ENCODE measurements around the gene RNLS.

Gene RNLS

DNA sequence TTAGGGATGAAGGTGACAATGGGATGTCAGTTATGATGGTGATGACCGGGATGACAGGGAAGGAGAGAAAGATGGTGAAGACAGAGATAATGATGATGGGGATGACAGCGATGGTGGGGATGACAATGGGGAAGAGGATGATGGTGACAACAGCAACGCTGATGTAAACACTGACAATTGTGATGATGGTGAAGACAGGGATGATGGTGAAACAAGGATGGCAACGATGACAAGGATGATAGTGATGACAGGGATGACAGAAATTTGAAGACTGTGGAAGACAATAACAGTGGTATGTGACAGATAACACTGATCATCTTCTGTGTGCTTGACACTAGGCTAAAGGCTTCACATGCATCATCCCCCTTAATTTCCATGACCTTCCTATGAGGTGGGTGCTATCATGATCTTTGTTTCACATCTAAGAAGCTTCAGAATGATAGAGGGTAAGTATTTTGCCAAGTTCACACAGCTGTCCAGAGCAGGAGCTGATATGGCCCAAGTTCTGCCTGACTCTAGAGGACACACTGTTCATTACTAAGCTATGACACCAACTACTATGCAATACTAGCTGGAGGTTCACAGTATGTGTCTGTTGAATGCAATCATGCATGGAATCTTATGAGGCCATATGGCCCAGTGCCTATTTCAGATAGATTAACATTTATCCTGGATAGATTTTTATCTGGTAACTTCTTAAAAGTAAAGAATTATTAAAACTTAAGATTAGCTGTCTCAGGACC is 105.6 kb downstream of the RNLS start:
- DNase-seq (ENCODE audit: low read depth, low spot score), result no peak

DNA sequence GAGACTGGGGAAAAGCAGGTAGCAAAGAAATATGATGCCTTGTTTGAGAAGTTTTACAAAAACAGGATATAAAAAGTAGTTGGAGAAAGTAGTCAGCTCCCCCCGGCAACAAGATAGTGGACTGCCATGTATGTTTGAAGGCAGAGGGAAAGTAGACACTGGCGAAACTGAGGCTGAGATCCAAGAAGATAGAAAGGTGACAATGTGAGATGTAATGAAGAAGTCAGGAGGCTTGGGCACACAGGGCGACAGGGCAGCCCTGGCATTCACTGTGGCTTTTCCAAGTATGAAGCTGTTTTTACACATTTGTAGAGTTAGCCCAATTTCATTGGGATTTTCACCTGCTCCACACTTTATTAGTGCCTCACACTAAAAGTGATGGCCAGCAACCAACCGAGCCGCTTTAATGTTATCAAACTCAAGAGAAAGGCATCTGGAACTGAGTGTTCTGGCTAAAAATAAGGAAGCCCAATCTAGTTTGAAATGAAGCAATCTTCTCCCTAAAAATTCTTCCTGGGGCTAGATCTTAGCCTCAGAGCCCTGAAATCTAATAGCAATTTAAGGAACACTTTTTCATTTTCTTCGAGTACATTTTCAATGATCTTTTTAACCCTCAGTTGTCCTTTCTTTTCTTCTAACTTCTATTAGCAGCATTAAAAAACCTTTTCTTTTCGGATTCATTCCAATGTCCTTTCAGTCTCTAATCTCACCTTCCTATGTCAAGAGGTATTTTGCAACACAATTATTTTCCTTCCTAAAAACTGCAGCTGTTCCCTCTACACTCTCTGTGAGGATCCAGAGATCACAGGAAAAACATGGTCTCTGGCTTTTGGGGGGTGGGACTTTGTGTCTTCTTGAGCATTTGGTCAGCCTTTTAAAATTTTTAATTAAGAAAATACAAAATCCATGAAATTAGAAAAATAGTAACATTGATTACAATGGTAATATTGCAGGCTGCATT is 108.0 kb downstream of the RNLS start:
- no peak for DNase-seq (ENCODE audit: low read depth, low spot score)

DNA sequence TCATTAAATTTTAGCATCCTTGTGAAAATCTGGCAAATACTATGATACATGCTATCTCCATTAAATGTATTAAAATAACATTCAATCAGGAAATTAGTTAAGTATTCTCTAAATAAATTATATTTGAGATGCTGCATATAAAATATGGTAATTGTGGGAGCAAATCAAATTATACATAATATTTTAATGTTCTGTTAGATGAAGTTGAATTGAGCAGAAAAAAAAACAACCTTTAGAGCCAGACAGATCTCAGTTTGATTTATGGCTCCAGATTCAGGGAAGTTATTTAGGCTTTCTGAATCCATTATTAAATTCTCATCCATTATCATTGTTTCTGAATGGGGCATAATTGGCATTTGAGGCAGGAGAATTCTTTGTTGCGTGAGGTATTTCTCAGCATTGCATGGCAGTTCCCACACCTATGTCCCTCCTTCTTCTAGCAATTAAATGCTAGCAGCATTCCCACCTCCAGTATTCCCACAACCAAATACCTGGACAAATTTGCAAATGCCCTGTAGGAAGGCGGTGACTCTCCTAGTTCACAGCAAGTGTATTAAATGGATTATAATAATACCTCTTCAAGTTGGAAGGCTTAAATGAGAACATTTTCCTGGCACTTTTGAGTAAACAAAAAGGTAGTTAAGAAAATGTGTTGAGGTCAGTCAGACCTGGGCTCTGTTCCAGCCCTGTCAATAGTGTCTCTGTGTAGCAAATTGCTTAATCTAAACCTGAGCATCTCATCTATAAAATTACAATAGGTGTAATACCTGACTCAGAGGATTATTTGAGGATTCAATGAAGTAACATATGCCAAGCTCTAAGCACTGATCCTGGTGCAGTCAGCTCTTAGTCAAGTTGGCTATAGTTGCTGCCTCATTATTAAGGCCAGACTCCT is 108.9 kb downstream of the RNLS start:
- DNase-seq (ENCODE audit: low read depth, low spot score), result no peak

DNA sequence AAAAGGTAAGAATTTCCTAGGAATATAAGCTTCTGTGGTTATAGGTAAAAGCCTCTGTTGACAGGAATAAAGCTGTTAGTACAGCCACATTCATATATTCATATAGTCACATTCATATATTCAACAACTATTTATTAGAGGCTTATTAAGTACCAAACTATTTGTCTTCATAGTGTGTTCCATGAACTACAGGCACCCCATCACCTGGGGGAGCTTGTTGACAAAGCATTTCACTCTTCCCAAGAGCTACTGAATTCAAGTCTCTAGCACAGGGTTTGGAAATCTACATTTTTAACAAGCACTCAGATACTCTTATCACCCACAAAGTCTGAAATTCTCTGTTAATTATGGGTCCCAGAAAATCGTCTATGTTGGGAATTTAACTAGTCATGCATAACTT is 110.6 kb downstream of the RNLS start:
- no peak for DNase-seq (ENCODE audit: low read depth, low spot score)

DNA sequence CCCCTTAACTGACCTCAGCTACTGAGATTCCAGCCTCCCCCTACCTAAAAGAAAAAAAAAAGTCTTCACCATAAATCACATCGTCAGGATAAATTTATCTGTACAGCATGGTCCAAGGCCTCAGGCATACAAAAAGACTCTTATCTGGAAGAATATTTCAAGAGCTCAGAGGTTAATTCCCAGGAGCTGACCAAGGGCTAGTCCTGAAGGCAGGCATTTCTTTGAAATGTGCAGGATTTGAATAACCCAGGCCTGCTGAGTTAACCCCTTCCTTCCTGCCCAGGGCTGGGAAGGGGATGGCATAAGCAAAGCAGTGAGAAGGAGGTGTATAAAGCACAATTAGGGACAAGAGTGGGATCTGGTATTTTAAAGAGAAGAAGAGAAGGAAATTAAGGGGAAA is 111.2 kb downstream of the RNLS start:
- no peak for DNase-seq (ENCODE audit: low read depth, low spot score)

DNA sequence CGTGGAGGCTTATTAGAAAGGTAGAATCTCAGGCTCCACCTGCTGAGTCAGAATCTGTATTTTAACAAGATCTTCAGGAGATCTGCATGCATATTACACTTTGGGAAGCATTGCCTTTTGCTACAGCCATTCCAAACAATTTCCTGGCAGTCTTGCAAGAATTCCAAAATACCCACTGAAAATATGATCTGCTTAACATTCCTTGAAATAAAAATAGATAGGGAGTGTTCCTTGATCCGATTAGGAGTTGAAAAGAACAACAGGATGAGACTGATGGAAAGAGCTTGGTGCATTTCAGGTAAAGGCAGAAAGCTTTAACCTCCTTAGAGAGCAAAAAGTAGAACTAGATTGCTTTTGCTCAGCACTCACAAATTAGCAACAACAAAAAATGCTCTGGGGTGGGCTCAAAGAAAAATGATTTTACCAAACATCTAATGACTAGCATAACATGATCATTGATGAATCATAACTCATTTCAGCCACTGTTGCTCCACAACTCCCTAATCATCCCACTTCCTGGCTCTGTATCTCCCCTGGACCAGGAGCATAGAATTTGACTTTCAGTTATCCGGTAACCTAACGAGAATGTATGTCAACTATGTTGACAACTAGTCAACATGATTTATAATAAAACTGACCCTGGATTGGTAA is 115.2 kb downstream of the RNLS start:
- DNase-seq (ENCODE audit: low read depth, low spot score), result no peak

DNA sequence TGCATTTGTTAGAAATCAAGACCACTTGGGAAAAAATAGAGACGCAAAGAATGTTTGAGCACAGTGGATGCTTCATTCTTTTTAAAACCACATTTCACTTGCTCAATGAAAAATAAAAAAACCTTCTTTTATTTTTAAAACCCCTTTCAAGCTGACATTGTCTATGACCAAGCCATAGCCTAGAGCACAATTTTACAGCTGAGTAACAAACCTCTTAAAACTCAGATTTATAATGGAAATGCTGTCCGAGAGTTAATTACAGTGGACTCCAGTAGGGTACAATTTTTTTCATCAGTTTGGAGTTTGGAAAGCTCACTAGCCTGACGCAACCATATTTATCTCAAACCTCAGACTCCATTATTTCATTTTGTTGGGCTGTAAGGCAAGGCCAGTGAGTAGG is 116.3 kb downstream of the RNLS start:
- no peak for DNase-seq (ENCODE audit: low read depth, low spot score)

DNA sequence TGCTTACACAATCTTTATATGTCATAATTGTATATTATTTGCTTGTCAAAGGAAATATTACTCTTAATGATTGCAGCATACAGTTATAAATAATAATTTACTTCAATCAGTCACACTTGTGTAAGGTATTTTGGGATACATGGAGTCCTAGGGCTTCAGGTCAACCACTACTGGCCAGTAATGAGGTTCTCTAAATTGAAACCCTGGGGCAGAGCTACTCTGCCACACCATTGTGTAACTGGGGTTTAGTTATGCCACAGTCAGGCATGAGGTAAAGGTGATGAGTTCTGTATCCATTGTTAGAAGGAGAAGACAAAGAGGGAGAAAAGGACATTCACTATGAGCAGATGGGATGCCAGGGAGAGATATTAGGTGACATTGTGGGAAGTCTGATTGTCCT is 117.4 kb downstream of the RNLS start:
- DNase-seq (ENCODE audit: low read depth, low spot score), result no peak

DNA sequence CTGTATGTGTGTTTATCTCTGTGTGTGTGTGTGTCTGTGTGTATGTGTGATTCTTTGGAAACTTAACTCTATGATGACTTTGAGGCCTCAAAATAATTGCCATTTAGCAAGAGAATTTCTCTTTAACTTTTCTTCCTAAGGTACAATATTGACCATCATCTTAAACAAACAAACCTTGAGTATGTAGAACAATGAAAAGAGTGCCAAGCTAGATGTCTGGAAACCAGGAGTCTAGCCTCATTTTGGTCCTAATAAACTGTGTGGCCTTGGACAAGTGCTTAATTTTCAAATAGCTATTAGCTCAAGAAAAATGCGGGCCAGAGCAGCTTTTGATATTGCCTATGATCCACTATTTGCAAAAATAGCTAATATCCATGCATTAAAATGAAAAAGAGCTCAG is 119.3 kb downstream of the RNLS start:
- DNase-seq (ENCODE audit: low read depth, low spot score), result no peak

DNA sequence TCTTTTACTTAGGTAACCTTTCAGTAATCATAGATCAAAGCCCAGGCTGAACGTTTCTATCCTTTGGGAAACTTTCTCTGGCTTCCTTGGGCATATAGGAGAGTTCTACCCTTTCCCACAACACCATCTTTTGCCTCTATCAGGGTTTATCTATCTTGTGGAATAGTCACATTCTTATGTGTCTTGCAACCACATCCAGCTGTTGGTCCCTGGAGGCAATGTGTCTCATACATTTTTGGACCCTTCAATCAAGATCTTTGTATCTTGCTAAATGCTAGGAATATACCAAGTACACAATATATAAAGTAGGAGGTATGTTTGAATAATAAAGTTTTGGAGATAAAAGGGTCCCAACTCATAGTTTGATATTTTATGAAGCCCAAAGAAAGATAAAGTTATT is 121.7 kb downstream of the RNLS start:
- DNase-seq (ENCODE audit: low read depth, low spot score), result no peak

DNA sequence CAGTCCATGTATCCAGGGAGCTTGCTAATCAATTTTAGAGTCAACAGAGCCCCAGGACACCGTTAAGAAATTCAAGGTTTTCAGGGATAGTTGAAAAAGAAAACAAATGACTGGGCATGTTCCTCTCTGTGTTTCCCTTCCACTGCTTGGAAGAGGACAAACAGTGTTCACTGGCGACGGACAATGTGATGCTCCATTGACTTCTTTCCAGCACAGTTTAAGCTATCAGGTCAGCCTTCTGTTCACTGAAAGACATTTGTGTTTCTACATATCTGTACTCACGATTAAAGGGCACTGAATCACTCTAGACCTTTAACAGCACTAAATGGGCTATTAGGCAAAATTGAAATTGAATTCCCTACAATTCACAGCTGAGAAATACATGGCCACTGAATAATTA is 123.6 kb downstream of the RNLS start:
- no peak for DNase-seq (ENCODE audit: low read depth, low spot score)

DNA sequence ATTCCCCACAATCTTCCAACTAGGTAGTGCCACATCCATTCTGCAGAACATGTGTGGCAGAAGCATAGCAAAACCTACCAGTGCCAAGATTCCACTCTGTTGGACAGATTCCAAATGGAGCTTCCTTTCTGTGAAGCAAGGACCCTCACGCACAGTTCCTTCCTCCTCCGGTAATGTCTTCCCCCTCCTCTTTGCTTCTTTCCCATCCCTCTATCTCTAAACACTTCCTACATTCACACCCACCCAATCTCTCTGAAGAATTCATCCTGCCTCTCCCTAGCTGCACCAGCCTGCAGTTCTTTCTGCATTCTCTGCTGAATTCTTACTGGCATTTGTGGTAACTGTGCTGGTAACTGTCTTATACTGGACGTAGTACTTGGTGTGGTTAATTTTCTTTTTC is 124.9 kb downstream of the RNLS start:
- DNase-seq (ENCODE audit: low read depth, low spot score), result no peak

DNA sequence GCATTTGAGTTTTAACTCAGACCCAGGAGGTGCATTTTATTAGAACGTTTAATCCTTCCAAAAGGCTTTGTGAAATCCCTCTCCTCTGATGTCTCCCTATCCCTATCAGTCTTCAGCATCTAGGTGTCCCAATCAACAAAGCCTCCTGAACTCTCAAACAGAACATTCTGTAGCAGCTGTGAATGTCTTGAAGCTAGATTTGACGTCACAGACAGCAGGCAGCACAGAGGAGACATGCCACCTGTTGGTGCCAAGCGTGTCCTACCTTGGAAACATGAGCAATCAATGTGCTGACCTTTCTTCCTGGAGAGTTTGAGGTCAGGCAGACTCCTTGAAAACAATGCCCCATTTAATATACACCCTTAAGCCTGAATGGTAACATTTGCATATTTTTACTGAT is 125.5 kb downstream of the RNLS start:
- no peak for DNase-seq (ENCODE audit: low read depth, low spot score)

DNA sequence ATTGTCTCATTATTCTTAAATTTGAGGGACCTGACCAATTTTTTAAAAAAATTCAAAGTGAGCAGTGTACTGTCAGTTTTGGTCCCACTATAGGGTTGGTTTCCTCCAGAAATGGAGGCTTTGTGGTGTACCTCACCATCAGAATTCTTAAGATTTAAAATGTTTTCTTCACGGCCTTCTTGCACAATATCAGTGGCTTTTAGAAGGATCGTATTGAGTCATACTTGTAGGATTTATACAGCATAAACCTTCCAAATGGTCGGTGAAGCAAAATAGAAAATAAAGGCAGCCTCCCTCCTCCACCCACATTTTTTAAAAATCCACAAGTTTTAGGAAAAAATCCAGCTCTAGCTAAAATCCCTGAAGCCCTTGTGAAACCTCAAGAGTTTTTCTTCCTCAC is 126.4 kb downstream of the RNLS start:
- no peak for DNase-seq (ENCODE audit: low read depth, low spot score)

DNA sequence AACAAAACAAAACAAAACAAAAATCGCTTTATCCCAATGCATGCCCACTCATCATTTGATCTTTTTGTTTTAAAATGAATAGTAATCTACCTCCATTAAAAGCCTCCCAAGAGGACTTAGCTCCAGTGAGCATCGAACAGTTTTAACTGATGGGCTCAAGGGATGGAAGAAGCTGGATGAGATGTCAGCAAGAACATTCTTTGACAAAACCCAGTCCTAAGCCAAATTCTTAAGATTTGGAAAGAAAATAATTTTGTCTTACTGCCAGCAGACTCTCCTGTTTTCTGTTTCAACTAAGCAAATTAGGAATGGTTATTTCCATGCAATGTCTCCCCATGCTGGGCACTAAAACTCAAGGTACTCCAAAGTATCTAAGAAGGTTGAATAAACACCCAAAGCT is 127.3 kb downstream of the RNLS start:
- DNase-seq (ENCODE audit: low read depth, low spot score), result no peak

DNA sequence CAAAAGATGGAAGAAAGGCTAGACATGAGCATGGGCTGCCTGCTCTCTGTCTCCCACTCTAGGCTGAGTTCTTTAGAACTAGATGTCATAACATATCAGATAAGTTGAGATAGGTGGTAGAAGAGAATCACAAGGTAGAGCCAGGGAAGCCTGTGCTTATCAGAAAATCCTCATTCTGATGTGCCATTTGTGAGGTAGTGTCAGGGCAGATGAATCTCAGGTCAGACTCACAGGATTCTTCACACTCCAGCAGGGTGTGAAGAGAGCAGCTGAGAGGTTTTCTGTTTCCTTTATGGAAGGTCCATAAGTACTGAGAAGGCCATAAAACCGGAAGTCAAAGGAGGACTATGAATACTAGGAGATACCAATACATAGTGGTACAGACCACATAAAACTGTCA is 132.9 kb downstream of the RNLS start:
- DNase-seq (ENCODE audit: low read depth, low spot score), result no peak

DNA sequence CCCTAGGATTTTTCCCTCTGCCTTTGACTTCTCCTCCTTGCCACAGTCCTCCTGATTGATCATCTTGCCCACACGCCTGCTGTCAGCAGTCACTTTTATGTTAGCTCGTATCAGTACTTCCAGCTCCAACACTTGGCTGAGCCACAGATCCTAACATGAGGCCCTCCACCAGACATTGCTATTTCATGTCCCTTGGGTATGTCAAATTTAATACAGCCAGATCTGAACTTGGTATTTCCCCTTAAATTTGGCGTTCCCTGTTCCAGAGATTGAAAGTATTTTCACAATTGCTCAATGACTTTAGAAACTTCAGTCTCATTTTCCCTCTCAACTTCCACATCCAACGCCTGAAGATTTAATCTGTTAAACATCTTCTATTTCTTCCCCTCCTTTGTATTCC is 140.4 kb downstream of the RNLS start:
- DNase-seq (ENCODE audit: low read depth, low spot score), result no peak

DNA sequence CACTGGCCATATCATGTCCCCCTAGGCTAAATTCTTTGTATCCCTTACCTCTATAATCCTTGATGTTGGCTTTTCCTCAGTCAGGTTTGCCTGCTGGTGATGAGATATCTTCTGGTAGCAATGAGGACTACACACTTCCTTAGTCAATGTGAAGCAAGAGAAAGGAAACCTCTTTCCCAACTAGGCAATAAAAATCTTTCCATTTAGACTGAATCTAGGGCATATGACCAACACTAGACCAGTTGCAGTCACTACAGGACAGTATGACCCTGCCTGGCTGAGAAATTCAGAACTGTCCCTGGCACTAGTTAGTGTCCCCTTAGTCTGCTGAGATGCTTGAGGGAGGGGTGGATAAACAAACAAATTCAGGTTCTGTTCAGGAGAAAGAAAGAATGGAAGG is 142.6 kb downstream of the RNLS start:
- DNase-seq (ENCODE audit: low read depth, low spot score), result no peak

DNA sequence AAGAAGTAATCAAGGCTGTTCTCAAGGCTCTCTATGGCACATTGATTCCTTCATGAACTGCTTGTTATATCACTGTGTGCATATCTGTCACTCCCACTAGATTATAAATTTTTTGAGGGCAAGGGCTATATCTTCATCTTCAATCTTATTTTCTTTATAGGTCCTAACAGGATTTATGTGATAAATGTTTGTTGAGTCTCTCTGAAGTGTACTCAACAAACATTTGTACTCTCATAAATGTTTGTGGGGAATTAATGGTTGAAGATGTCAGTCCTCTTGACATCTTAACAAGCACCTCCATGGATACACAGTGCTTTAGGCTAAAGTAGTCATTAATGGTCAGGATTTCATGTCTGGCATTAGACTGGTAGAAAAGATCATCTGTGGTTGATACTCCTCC is 143.2 kb downstream of the RNLS start:
- DNase-seq (ENCODE audit: low read depth, low spot score), result no peak

DNA sequence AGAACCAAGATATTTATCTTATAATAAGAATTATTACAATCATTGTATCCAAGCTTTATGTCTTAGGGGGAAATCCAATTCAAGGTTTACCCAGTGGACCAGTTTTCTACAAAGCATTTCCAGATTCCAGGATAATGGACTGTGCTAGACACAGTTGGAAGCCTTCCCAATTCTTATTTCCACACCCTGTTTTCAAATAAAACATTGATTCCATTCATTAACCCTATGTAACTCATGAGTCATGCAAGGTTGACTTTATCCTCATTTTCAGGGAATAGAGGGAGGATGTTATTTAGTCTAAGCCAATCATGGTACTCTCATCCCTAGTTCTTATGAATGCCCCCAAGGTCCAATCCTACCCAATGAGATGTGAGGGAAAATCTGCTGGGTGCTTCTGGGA is 145.7 kb downstream of the RNLS start:
- DNase-seq (ENCODE audit: low read depth, low spot score), result no peak

DNA sequence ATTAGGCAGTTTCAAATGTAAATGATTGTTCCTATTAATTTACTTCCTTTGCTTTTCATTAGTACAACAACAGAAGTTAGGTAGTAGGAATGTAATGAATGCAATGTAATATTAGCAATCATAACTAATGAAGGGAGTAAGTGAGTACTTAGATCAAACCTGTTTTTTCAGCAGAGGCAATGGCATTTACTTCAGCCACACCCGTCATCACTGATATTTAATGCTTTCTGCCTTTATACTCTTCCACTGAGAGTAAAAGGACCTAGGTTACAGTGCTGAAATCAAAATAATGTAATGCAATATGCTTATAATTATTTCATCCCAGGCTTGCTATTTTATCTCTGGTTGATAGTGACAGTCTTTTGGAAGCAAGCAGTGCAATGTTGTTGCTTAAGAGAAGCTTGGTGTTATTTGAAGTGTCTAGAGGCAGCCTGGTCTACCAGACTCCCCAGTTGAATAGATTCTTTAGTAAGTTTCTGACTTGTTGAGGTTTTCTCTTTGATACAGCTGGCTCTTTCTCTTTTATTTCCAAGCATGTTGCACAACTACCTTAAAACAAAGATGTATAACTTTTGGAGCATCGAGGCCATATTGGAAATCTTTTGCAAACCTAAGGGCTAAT is 149.4 kb downstream of the RNLS start:
- no peak for DNase-seq (ENCODE audit: low read depth, low spot score)
